ENCODE measurements around the gene P4HTM. TPM values are rescaled to one million over a fixed set of nuclear protein-coding genes. Genes with fewer than 3 reads are reported as not detected.

P4HTM gene
- total RNA-seq, 1 experiment from 2014 or later = 63.0 TPM

- TF ChIP-seq CTCF (IDR thresholded peaks at IDR 0.05; ENCODE audit: unreplicated experiment) = no peak
- no peak overlapping the region for H3K4me3 Mint-ChIP-seq (ENCODE audit: low read depth, unreplicated experiment)
- CTCF ChIA-PET = no interaction called here
- no peak for DNase-seq
- intact Hi-C loops (cut with micrococcal nuclease; ENCODE audit: unreplicated experiment) = no loop called here
- H3K9me3 Mint-ChIP-seq (ENCODE audit: low read depth, unreplicated experiment) = no peaks in the 10 kb centered on the region
- no peak overlapping the region for H3K27ac Mint-ChIP-seq (ENCODE audit: unreplicated experiment)
- H3K36me3 Mint-ChIP-seq (ENCODE audit: insufficient read depth, unreplicated experiment) = peaks cover 14% of the 10 kb centered on the region
- no peaks in the 10 kb centered on the region for H3K27me3 Mint-ChIP-seq (ENCODE audit: unreplicated experiment)
- BruUV-seq (replicated peaks) = no TSS peak
- peaks cover 8% of the 10 kb centered on the region for H3K4me1 Mint-ChIP-seq (ENCODE audit: low read depth, unreplicated experiment)
Measured at GRCh38 chr3:48957006-48957705, 32.9 kb upstream of the P4HTM start.

GRCh38 chr3:48960841-48961413, 29.1 kb upstream of the P4HTM start:
- Mint-ChIP-seq H3K27me3 (ENCODE audit: unreplicated experiment) (no peaks in the 10 kb centered on the region), H3K27ac (ENCODE audit: unreplicated experiment) (no peak overlapping the region), H3K9me3 (ENCODE audit: low read depth, unreplicated experiment) (no peaks in the 10 kb centered on the region), H3K4me3 (ENCODE audit: low read depth, unreplicated experiment) (no peak overlapping the region), H3K36me3 (ENCODE audit: insufficient read depth, unreplicated experiment) (peaks cover 27% of the 10 kb centered on the region), H3K4me1 (ENCODE audit: low read depth, unreplicated experiment) (no peaks in the 10 kb centered on the region)
- intact Hi-C loops (cut with micrococcal nuclease; ENCODE audit: unreplicated experiment) = no loop called here
- DNase-seq = no peak
- no peak for TF ChIP-seq CTCF (IDR thresholded peaks at IDR 0.05; ENCODE audit: unreplicated experiment)
- BruUV-seq (replicated peaks) = no TSS peak
- CTCF ChIA-PET = interaction anchor here (0.6 kb wide), 1 partner anchor 463 kb away, joined by 4 read pairs; no protein-coding TSS in a partner anchor

GRCh38 chr3:48962340-48962739, 27.7 kb upstream of the P4HTM start:
- no peak overlapping the region for H3K4me3 Mint-ChIP-seq (ENCODE audit: low read depth, unreplicated experiment)
- no peaks in the 10 kb centered on the region for H3K4me1 Mint-ChIP-seq (ENCODE audit: low read depth, unreplicated experiment)
- CTCF ChIA-PET = no interaction called here
- peaks cover 21% of the 10 kb centered on the region for H3K36me3 Mint-ChIP-seq (ENCODE audit: insufficient read depth, unreplicated experiment)
- BruUV-seq (replicated peaks) = no TSS peak
- no peaks in the 10 kb centered on the region for H3K9me3 Mint-ChIP-seq (ENCODE audit: low read depth, unreplicated experiment)
- intact Hi-C loops (cut with micrococcal nuclease; ENCODE audit: unreplicated experiment) = no loop called here
- DNase-seq = no peak
- no peaks in the 10 kb centered on the region for H3K27me3 Mint-ChIP-seq (ENCODE audit: unreplicated experiment)
- no peak for TF ChIP-seq CTCF (IDR thresholded peaks at IDR 0.05; ENCODE audit: unreplicated experiment)
- no peak overlapping the region for H3K27ac Mint-ChIP-seq (ENCODE audit: unreplicated experiment)

GRCh38 chr3:48962939-48963338, 27.1 kb upstream of the P4HTM start:
- no peak for TF ChIP-seq CTCF (IDR thresholded peaks at IDR 0.05; ENCODE audit: unreplicated experiment)
- CTCF ChIA-PET = no interaction called here
- BruUV-seq (replicated peaks) = no TSS peak
- no peak for DNase-seq
- intact Hi-C loops (cut with micrococcal nuclease; ENCODE audit: unreplicated experiment) = no loop called here
- no peak overlapping the region for H3K27ac Mint-ChIP-seq (ENCODE audit: unreplicated experiment)
- no peaks in the 10 kb centered on the region for H3K9me3 Mint-ChIP-seq (ENCODE audit: low read depth, unreplicated experiment)
- H3K27me3 Mint-ChIP-seq (ENCODE audit: unreplicated experiment) = no peaks in the 10 kb centered on the region
- H3K4me3 Mint-ChIP-seq (ENCODE audit: low read depth, unreplicated experiment) = no peak overlapping the region
- H3K36me3 Mint-ChIP-seq (ENCODE audit: insufficient read depth, unreplicated experiment) = peaks cover 24% of the 10 kb centered on the region
- no peaks in the 10 kb centered on the region for H3K4me1 Mint-ChIP-seq (ENCODE audit: low read depth, unreplicated experiment)
